ENCODE results near the gene ATP8A1.

The ATP8A1 gene

DNA sequence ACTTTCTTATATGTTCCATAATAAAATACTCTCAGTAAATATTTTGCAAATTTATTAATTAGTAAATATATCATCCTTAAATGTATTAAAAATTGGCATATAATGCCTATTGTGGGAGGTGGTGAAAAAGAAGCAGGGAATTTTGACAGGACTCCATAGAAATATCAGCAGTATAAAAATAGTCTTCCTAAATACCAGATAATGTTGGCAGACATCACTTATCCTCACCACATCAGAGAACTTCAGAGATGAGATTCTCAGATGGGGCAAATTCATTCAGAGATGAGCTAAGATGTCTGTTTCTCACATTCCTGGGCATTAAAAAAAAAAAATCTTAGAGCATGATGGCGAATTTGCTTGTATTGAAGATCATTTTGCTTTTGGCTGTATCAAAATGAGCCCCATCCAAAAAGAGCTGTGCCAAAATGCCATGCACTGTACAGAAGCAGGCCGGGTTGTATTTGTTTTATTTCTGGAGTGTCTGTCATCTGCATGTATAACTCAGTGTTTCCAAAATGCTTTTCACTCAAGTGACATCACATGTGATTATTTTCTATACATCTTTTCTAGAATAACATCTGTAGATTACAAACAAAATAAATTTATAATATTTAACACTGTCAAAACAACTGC lies 41.7 kb downstream of the ATP8A1 start:
- no peak overlapping the region for H3K4me3 ChIP-seq (ENCODE audit: low read depth, low read length)
- TF ChIP-seq, protein P1, sequence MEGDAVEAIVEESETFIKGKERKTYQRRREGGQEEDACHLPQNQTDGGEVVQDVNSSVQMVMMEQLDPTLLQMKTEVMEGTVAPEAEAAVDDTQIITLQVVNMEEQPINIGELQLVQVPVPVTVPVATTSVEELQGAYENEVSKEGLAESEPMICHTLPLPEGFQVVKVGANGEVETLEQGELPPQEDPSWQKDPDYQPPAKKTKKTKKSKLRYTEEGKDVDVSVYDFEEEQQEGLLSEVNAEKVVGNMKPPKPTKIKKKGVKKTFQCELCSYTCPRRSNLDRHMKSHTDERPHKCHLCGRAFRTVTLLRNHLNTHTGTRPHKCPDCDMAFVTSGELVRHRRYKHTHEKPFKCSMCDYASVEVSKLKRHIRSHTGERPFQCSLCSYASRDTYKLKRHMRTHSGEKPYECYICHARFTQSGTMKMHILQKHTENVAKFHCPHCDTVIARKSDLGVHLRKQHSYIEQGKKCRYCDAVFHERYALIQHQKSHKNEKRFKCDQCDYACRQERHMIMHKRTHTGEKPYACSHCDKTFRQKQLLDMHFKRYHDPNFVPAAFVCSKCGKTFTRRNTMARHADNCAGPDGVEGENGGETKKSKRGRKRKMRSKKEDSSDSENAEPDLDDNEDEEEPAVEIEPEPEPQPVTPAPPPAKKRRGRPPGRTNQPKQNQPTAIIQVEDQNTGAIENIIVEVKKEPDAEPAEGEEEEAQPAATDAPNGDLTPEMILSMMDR (IDR thresholded peaks at IDR 0.05; ENCODE audit: borderline replicate concordance, insufficient read depth, low read depth, low read length): no peak

DNA sequence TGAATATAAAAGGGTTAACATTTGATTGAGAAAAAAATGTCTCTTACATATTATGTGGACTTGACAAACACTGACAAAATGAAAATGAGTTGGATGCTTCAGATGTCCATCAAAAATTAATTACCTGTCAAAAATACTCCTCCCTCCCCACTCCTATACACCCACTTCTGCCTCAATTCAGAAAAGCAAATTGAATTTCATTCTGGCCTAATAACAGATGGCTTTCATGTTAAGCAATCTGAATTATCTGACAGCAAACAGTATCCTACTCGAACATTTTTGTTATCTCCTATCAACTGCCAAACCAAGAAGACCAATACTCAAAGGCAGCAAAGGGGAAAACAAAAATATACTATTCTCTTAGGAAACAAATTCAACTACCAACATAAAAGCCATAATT lies 44.0 kb downstream of the ATP8A1 start:
- H3K4me3 ChIP-seq (ENCODE audit: low read depth, low read length): no peak overlapping the region
- TF ChIP-seq, protein P1 (IDR thresholded peaks at IDR 0.05; ENCODE audit: borderline replicate concordance, insufficient read depth, low read depth, low read length): no peak

DNA sequence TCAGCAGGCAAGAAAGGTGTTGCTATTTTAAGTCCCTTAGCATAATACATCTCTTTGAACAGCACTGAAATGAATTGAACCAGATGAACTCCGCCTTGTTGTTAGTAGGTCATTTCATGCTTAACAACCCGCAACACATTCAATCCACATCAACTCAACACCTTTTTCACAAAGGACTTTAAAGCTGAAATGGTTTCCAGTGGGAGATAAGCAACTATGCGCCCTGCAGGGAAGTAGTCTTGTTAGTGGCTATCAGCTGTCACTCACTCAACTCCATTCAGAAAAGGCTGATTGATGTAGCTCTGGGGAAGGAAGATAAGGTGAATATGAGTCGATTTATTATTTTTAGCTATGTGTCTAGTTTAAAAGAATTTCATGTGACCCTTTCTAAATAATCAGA lies 46.0 kb downstream of the ATP8A1 start:
- H3K4me3 ChIP-seq (ENCODE audit: low read depth, low read length): no peak overlapping the region
- TF ChIP-seq, protein P1 (IDR thresholded peaks at IDR 0.05; ENCODE audit: borderline replicate concordance, insufficient read depth, low read depth, low read length): no peak

DNA sequence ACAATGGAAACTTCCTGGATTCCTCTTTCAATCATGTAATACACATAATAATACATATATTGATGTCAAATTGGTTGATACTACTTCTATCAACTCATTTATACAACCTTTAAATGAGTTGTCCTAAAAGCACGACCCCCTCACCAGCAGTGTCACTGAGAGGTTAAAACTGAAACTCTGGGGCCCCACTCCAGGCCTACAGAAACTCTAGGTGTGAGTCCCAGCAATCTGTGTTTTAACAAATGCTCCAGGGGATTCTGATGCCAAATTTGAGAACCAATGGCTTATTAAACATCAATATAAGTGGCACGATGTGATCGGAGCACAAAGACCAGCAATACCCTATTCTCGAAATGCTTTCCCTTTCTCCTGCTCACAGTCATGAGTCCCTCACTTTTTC lies 47.9 kb downstream of the ATP8A1 start:
- H3K4me3 ChIP-seq (ENCODE audit: low read depth, low read length): no peak overlapping the region
- TF ChIP-seq, protein P1 (IDR thresholded peaks at IDR 0.05; ENCODE audit: borderline replicate concordance, insufficient read depth, low read depth, low read length): no peak

DNA sequence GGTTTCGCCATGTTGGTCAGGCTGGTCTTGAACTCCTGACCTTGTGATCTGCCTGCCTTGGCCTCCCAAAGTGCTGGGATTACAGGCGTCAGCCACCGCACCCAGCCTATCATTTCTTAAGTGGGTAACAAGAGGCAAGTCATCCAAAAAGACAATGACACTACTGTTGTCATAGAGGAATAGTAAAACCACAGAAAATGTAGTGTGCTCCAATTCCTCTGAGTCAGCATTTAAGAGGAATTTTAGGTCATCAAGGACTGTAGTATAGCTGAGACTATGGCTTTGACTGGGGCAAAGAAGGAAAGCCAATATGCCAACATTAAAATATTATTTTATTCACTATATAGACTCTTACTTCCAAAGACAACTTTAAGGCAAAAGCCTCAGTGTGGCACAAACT lies 48.4 kb downstream of the ATP8A1 start:
- TF ChIP-seq, protein P1 (IDR thresholded peaks at IDR 0.05; ENCODE audit: borderline replicate concordance, insufficient read depth, low read depth, low read length): no peak
- no peak overlapping the region for H3K4me3 ChIP-seq (ENCODE audit: low read depth, low read length)

DNA sequence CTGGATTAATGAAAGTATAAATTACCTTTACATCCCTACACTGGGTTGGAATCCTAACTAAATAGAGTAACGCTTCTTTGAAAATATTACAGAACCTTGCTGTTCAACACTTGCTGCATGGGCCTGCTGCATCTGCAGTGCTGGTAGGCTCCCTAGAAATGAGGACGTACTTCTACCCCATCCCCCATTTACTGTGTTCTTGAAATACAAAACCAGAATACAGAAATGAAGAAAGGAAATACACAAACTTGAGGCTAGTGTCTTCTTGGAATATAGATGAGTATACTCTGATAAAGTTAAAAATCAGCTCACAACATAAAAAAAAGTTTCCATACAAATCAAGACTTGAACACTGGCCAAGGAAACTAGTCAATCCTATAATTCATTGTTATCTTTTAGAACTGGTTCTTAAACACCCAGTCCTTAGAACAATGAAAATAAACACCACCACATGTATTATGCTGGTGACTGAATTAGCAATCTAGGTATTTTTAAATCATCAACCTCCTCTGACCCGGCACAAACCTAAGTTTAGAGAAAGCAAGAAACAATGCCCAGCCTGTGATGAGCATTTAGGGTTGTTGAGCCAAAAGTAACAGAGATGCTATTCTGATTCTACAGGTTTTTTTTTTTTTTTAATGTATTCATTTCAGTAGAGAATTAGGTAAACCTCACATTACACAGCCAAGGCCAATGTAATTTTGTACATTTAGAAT lies 49.7 kb downstream of the ATP8A1 start:
- H3K4me3 ChIP-seq (ENCODE audit: low read depth, low read length): no peak overlapping the region
- TF ChIP-seq, protein P1 (IDR thresholded peaks at IDR 0.05; ENCODE audit: borderline replicate concordance, insufficient read depth, low read depth, low read length): no peak

DNA sequence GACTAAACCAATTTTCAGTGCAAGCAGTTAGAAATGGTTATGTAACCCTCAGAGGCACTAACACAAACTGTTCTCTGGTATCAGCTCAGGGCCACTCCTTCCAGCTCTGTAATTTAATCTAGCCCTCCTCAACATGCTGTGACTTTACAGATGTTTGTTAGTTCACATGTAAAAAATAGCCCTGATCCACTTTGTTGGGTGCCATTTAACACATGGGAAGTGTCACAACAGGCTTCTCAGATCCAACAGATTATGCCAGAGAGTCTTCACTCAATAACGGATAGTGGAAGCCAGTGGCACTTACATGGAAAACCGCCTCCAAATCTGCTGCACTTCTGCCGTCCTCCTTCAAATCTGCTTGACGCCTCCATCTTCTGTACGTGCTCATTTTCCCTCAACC lies 51.6 kb downstream of the ATP8A1 start:
- TF ChIP-seq, protein P1 (IDR thresholded peaks at IDR 0.05; ENCODE audit: borderline replicate concordance, insufficient read depth, low read depth, low read length): no peak
- H3K4me3 ChIP-seq (ENCODE audit: low read depth, low read length): no peak overlapping the region

Measured in GM12875 (cell line).